H9 (cell line): ENCODE data around the gene C1QTNF1. TPM values are rescaled to one million over a fixed set of nuclear protein-coding genes. Genes with fewer than 3 reads are reported as not detected.

Experiments
- DNase-seq: peaks from one replicate; pipeline ENCODE4 v3.0.0-alpha.2; 2017
- H2AFZ ChIP-seq: one replicate; pipeline ENCODE4 v1.6.1; 2013; ENCODE audit warnings: mild to moderate bottlenecking, low read length, control low read depth, moderate library complexity
- H2AK5ac ChIP-seq: 2 replicates; pipeline ENCODE4 v1.6.1; 2013; ENCODE audit warnings: low read length, control low read depth, mixed read lengths; ENCODE audit not compliant: insufficient read length
- H2BK120ac ChIP-seq: one replicate; pipeline ENCODE4 v1.6.1; 2013; ENCODE audit warnings: low read depth, mild to moderate bottlenecking, low read length, control low read depth, inconsistent platforms; ENCODE audit not compliant: poor library complexity, severe bottlenecking
- H2BK12ac ChIP-seq: 2 replicates; pipeline ENCODE4 v1.6.1; 2013; ENCODE audit warnings: low read length, control low read depth, mixed read lengths, low read depth; ENCODE audit not compliant: insufficient read length
- H2BK15ac ChIP-seq: 2 replicates; pipeline ENCODE4 v1.6.1; 2013; ENCODE audit warnings: low read depth, low read length, control low read depth
- H2BK20ac ChIP-seq: one replicate; pipeline ENCODE4 v1.6.1; 2013; ENCODE audit warnings: low read depth, mild to moderate bottlenecking, low read length, control low read depth, inconsistent platforms; ENCODE audit not compliant: poor library complexity, severe bottlenecking
- H2BK5ac ChIP-seq: 2 replicates; pipeline ENCODE4 v1.6.1; 2013; ENCODE audit warnings: low read length, control low read depth, mixed read lengths; ENCODE audit not compliant: insufficient read length
- H3K14ac ChIP-seq: 2 replicates; pipeline ENCODE4 v1.6.1; 2013; ENCODE audit warnings: low read length, control low read depth; ENCODE audit not compliant: insufficient read depth
- H3K18ac ChIP-seq: 2 replicates; pipeline ENCODE4 v1.6.1; 2013; ENCODE audit warnings: low read depth, mild to moderate bottlenecking, mixed read lengths, low read length, control low read depth; ENCODE audit not compliant: insufficient read length
- H3K23ac ChIP-seq: 2 replicates; pipeline ENCODE4 v1.6.1; 2013; ENCODE audit warnings: low read length, control low read depth, mixed read lengths, low read depth; ENCODE audit not compliant: insufficient read length
- H3K23me2 ChIP-seq: 2 replicates; pipeline ENCODE4 v1.6.1; 2013; ENCODE audit warnings: low read depth, mild to moderate bottlenecking, mixed read lengths, low read length, control low read depth; ENCODE audit not compliant: insufficient read length, poor library complexity, severe bottlenecking
- H3K27ac ChIP-seq: 2 replicates; pipeline ENCODE4 v1.5.1; 2013; ENCODE audit warnings: low read length, control low read depth, mixed read lengths, low read depth; ENCODE audit not compliant: insufficient read length
- H3K27me3 ChIP-seq: 2 replicates; pipeline ENCODE4 v1.6.1; 2013; ENCODE audit warnings: low read length, control low read depth, inconsistent platforms; ENCODE audit not compliant: insufficient read depth
- H3K4ac ChIP-seq: 2 replicates; pipeline ENCODE4 v1.6.1; 2013; ENCODE audit warnings: low read depth, mild to moderate bottlenecking, control low read depth, inconsistent platforms, low read length, moderate library complexity
- H3K4me1 ChIP-seq: 2 replicates; pipeline ENCODE4 v1.6.1; 2013; ENCODE audit warnings: low read length, control low read depth, inconsistent platforms; ENCODE audit not compliant: insufficient read depth
- H3K4me2 ChIP-seq: 2 replicates; pipeline ENCODE4 v1.6.1; 2013; ENCODE audit warnings: low read length, control low read depth, mixed read lengths; ENCODE audit not compliant: insufficient read length, insufficient read depth
- H3K56ac ChIP-seq: 2 replicates; pipeline ENCODE4 v1.6.1; 2013; ENCODE audit warnings: low read depth, mild to moderate bottlenecking, mixed read lengths, low read length, control low read depth; ENCODE audit not compliant: insufficient read length
- H3K79me1 ChIP-seq: 2 replicates; pipeline ENCODE4 v1.6.1; 2013; ENCODE audit warnings: low read depth, mild to moderate bottlenecking, moderate library complexity, low read length, control low read depth, inconsistent platforms; ENCODE audit not compliant: insufficient read depth, poor library complexity, severe bottlenecking
- H3K79me2 ChIP-seq: 2 replicates; pipeline ENCODE4 v1.6.1; 2013; ENCODE audit warnings: low read length, control low read depth, inconsistent platforms; ENCODE audit not compliant: insufficient read depth
- H3K9ac ChIP-seq: 2 replicates; pipeline ENCODE4 v1.6.1; 2013; ENCODE audit warnings: low read length, control low read depth, mixed read lengths; ENCODE audit not compliant: insufficient read length; ENCODE audit errors: extremely low read depth
- H3K9me3 ChIP-seq: one replicate; pipeline ENCODE4 v1.6.1; 2013; ENCODE audit warnings: low read depth, low read length, inconsistent platforms; ENCODE audit not compliant: control insufficient read depth
- H3T11ph ChIP-seq: one replicate; pipeline ENCODE4 v1.6.1; 2013; ENCODE audit warnings: mild to moderate bottlenecking, low read length, control low read depth, inconsistent platforms
- H4K20me1 ChIP-seq: one replicate; pipeline ENCODE4 v1.6.1; 2013; ENCODE audit not compliant: control insufficient read depth, insufficient read length, insufficient read depth
- H4K5ac ChIP-seq: 2 replicates; pipeline ENCODE4 v1.6.1; 2013; ENCODE audit warnings: low read depth, mild to moderate bottlenecking, mixed read lengths, low read length, control low read depth; ENCODE audit not compliant: insufficient read length
- H4K8ac ChIP-seq: replicated peaks from 2 replicates; pipeline ENCODE4 v1.6.1; 2013; ENCODE audit warnings: low read length, control low read depth, mixed read lengths, low read depth; ENCODE audit not compliant: insufficient read length
- H4K91ac ChIP-seq: 2 replicates; pipeline ENCODE4 v1.6.1; 2013; ENCODE audit warnings: low read depth, mild to moderate bottlenecking, moderate library complexity, mixed read lengths, low read length, control low read depth; ENCODE audit not compliant: insufficient read length
- H3K27ac Mint-ChIP-seq, 3 experiments: 2 replicates in 2 of 3; 3 replicates in 1 of 3; pipeline ENCODE4 v1.8.0; 2020 to 2021; ENCODE audit warnings: mixed read lengths in 3 of 3, mild to moderate bottlenecking in 1 of 3, moderate library complexity in 1 of 3
- H3K27me3 Mint-ChIP-seq: 2 replicates; pipeline ENCODE4 v1.8.0; 2021; ENCODE audit warnings: low read depth, mild to moderate bottlenecking, moderate library complexity, mixed read lengths
- H3K36me3 Mint-ChIP-seq, 3 experiments: 2 replicates in 2 of 3; 3 replicates in 1 of 3; pipeline ENCODE4 v1.8.0; 2020 to 2021; ENCODE audit warnings: low read depth in 3 of 3, mixed read lengths in 3 of 3; ENCODE audit not compliant: insufficient read depth in 1 of 3
- H3K4me1 Mint-ChIP-seq, 2 experiments: 2 replicates each; pipeline ENCODE4 v1.8.0; 2020; ENCODE audit warnings: mixed read lengths in 2 of 2
- H3K4me3 Mint-ChIP-seq, 2 experiments: 2 replicates in 1 of 2; 3 replicates in 1 of 2; pipeline ENCODE4 v1.8.0; 2020 to 2021; ENCODE audit warnings: mild to moderate bottlenecking in 2 of 2, mixed read lengths in 2 of 2, moderate library complexity in 1 of 2
- H3K9me3 Mint-ChIP-seq, 2 experiments: 2 replicates in 1 of 2; 3 replicates in 1 of 2; pipeline ENCODE4 v1.8.0; 2020; ENCODE audit warnings: mild to moderate bottlenecking in 2 of 2, mixed read lengths in 2 of 2, moderate library complexity in 1 of 2
- WGBS: extraction: QIAGEN DNeasy Blood & Tissue Kit; methylation state at CpG from one replicate; pipeline ENCODE4 v1.1.7; 2013; ENCODE audit warnings: missing lambda C conversion rate, low lambda C conversion rate, mixed read lengths; ENCODE audit not compliant: insufficient read length; ENCODE audit errors: extremely low coverage; 5-methylcytosine and 5-hydroxymethylcytosine counted together
- total RNA-seq: library from RNA; stranded (reverse); gene quantifications from 2 replicates; pipeline ENCODE4 v1.2.1, GENCODE V29; 2021
- TF ChIP-seq, protein P1 (sequence below): fragments of 200-600 bp; sonication (generic); conservative IDR thresholded peaks from 3 replicates; pipeline ENCODE4 v1.8.0; 2021; ENCODE audit warnings: antibody characterized with exemption, mild to moderate bottlenecking

The C1QTNF1 gene
- total RNA-seq, 1 experiment from 2014 or later: 0.96 TPM

DNA sequence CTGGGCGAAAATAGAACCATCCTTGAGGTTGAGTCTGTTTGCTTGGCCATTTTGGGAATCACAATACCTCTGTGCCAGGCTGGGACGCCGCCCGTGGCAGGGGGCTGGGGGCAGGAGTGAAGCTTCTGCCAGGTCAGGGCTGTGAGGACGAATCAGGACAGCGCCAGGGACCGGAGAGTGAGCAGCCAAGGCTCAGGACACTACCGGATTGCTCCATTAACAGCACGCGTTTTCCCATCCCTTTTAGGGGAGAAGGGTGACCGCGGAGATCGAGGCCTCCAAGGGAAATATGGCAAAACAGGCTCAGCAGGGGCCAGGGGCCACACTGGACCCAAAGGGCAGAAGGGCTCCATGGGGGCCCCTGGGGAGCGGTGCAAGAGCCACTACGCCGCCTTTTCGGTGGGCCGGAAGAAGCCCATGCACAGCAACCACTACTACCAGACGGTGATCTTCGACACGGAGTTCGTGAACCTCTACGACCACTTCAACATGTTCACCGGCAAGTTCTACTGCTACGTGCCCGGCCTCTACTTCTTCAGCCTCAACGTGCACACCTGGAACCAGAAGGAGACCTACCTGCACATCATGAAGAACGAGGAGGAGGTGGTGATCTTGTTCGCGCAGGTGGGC, 23.4 kb downstream of the C1QTNF1 start:
- H3K9me3 Mint-ChIP-seq: peaks cover 14 to 16% of the 10 kb centered on the region in 2 experiments
- Histone ChIP-seq H2BK5ac (no peak overlapping the region), H3K9me3 (no peaks in the 10 kb centered on the region), H3K27me3 (no peaks in the 10 kb centered on the region), H3K23me2 (no peaks in the 10 kb centered on the region), H3T11ph (no peak overlapping the region), H3K27ac (no peak overlapping the region), H3K9ac (no peak overlapping the region), H3K4me2 (no peak overlapping the region), H3K23ac (no peak overlapping the region), H4K20me1 (peaks cover 2% of the 10 kb centered on the region), H2BK15ac (no peak overlapping the region), H4K91ac (no peak overlapping the region), H2BK12ac (no peak overlapping the region), H3K18ac (no peak overlapping the region), H4K5ac (no peak overlapping the region), H3K4me1 (no peaks in the 10 kb centered on the region), H2AFZ (no peak overlapping the region), H2BK120ac (no peak overlapping the region), H3K4ac (no peak overlapping the region), H3K56ac (no peak overlapping the region), H4K8ac (no peak overlapping the region), H3K79me1 (no peaks in the 10 kb centered on the region), H3K79me2 (no peaks in the 10 kb centered on the region), H2BK20ac (no peak overlapping the region), H2AK5ac (no peak overlapping the region), H3K14ac (no peak overlapping the region)
- WGBS: no CpG with 5 or more reads among the region's 30 CpGs
- peaks cover 0 to 3% (median 0%) of the 10 kb centered on the region in 3 experiments; a peak in 1 of 7 replicates for H3K36me3 Mint-ChIP-seq
- H3K27ac Mint-ChIP-seq: no peak overlapping the region
- peaks cover 0 to 14% of the 10 kb centered on the region in 2 experiments; a peak in 2 of 4 replicates for H3K4me1 Mint-ChIP-seq
- H3K27me3 Mint-ChIP-seq: peaks cover 78% of the 10 kb centered on the region
- DNase-seq: no peak
- TF ChIP-seq, protein P1, sequence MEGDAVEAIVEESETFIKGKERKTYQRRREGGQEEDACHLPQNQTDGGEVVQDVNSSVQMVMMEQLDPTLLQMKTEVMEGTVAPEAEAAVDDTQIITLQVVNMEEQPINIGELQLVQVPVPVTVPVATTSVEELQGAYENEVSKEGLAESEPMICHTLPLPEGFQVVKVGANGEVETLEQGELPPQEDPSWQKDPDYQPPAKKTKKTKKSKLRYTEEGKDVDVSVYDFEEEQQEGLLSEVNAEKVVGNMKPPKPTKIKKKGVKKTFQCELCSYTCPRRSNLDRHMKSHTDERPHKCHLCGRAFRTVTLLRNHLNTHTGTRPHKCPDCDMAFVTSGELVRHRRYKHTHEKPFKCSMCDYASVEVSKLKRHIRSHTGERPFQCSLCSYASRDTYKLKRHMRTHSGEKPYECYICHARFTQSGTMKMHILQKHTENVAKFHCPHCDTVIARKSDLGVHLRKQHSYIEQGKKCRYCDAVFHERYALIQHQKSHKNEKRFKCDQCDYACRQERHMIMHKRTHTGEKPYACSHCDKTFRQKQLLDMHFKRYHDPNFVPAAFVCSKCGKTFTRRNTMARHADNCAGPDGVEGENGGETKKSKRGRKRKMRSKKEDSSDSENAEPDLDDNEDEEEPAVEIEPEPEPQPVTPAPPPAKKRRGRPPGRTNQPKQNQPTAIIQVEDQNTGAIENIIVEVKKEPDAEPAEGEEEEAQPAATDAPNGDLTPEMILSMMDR: no peak
- no peak overlapping the region for H3K4me3 Mint-ChIP-seq
